Nephron (organoid): ENCODE data around the gene KRTAP10-8.
"Not testable (repeated sequence)": the region's sequence is repeated elsewhere in the genome, so short reads cannot be mapped to it uniquely, and the experiment has no call there.

Experiments used
- H3K27ac Mint-ChIP-seq, 3 experiments: 2 replicates each; pipeline ENCODE4 v1.8.0; 2020; ENCODE audit warnings: mixed read lengths in 3 of 3, mild to moderate bottlenecking in 2 of 3, moderate library complexity in 1 of 3
- H3K27me3 Mint-ChIP-seq: 2 replicates; pipeline ENCODE4 v1.8.0; 2021; ENCODE audit warnings: low read depth, mild to moderate bottlenecking, moderate library complexity, mixed read lengths
- H3K36me3 Mint-ChIP-seq: 2 replicates; pipeline ENCODE4 v1.8.0; 2020; ENCODE audit warnings: low read depth, mixed read lengths
- H3K4me1 Mint-ChIP-seq: 2 replicates; pipeline ENCODE4 v1.8.0; 2020; ENCODE audit warnings: mixed read lengths
- H3K4me3 Mint-ChIP-seq, 3 experiments: 2 replicates each; pipeline ENCODE4 v1.8.0; 2020; ENCODE audit warnings: mild to moderate bottlenecking in 3 of 3, mixed read lengths in 3 of 3, moderate library complexity in 2 of 3
- H3K9me3 Mint-ChIP-seq: 2 replicates; pipeline ENCODE4 v1.8.0; 2020; ENCODE audit warnings: mixed read lengths
- CTCF ChIP-seq, 3 experiments: fragments of 200-600 bp; sonication (generic); IDR thresholded peaks; one replicate each; pipeline ENCODE4 v1.5.0; 2021; ENCODE audit warnings: antibody characterized with exemption in 3 of 3; ENCODE audit not compliant: unreplicated experiment in 3 of 3

The KRTAP10-8 gene

GRCh38 chr21:44623575-44623974, 11.7 kb downstream of the KRTAP10-8 start:
- H3K9me3 Mint-ChIP-seq, result peaks cover 55% of the 10 kb centered on the region
- no peak overlapping the region for H3K4me3 Mint-ChIP-seq
- no peak for TF ChIP-seq CTCF (IDR thresholded peaks at IDR 0.05; ENCODE audit: unreplicated experiment in 3 of 3)
- peaks cover 18% of the 10 kb centered on the region for H3K36me3 Mint-ChIP-seq
- H3K4me1 Mint-ChIP-seq, result no peaks in the 10 kb centered on the region
- H3K27me3 Mint-ChIP-seq, result peaks cover 12% of the 10 kb centered on the region
- no peak overlapping the region for H3K27ac Mint-ChIP-seq

- no peak for TF ChIP-seq CTCF (IDR thresholded peaks at IDR 0.05; ENCODE audit: unreplicated experiment in 3 of 3)
- Mint-ChIP-seq H3K4me3 (no peak overlapping the region), H3K4me1 (no peaks in the 10 kb centered on the region), H3K27me3 (peaks cover 18% of the 10 kb centered on the region), H3K9me3 (peaks cover 44% of the 10 kb centered on the region), H3K36me3 (peaks cover 23% of the 10 kb centered on the region), H3K27ac (no peak overlapping the region)
Observed at GRCh38 chr21:44625756-44626155, 13.9 kb downstream of the KRTAP10-8 start.

- no peak overlapping the region for H3K4me3 Mint-ChIP-seq
- H3K27ac Mint-ChIP-seq, result no peak overlapping the region
- H3K27me3 Mint-ChIP-seq, result peaks cover 21% of the 10 kb centered on the region
- H3K4me1 Mint-ChIP-seq, result no peaks in the 10 kb centered on the region
- no peak for TF ChIP-seq CTCF (IDR thresholded peaks at IDR 0.05; ENCODE audit: unreplicated experiment in 3 of 3)
- peaks cover 47% of the 10 kb centered on the region for H3K9me3 Mint-ChIP-seq
- H3K36me3 Mint-ChIP-seq, result peaks cover 26% of the 10 kb centered on the region
Observed at GRCh38 chr21:44626262-44626661, 14.4 kb downstream of the KRTAP10-8 start.

DNA sequence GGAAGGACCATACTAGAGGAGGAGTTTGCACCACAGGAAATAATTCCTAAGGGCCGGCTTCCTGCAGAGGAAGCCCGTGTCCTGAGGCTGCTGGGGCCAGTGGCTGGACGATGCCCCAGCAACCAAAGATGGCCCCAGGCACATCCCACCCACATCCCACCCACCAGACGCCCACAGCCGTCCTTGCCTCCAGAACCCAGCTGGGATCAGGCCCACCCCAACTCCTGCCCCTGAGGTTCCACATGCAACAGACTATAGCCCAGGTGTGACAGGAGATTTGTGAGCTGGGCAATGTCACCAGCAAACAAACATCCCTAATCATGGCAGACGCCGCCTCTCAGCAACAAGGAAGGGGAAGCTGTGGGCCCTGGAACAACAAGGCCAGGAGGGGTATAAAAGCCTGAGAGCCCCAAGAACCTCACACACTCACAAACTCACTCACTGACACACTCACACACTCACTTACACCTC, 14.8 kb downstream of the KRTAP10-8 start, which contains the start of gene KRTAP10-9:
Gene KRTAP10-9, plus strand, starts transcription at position 421 of the 471 bp plus-strand sequence. CDS start 79 bp downstream, outside the sequence.
- no peak within 1 kb of the TSS for H3K27ac Mint-ChIP-seq
- H3K9me3 Mint-ChIP-seq, result peaks cover 49% of the 10 kb centered on the region
- no peak for TF ChIP-seq CTCF (IDR thresholded peaks at IDR 0.05; ENCODE audit: unreplicated experiment in 3 of 3)
- H3K4me3 Mint-ChIP-seq, result no peak within 1 kb of the TSS
- H3K36me3 Mint-ChIP-seq, result peaks cover 26% of the 10 kb centered on the region
- H3K4me1 Mint-ChIP-seq, result no peaks in the 10 kb centered on the region
- H3K27me3 Mint-ChIP-seq, result peaks cover 21% of the 10 kb centered on the region

GRCh38 chr21:44627181-44627822, 15.4 kb downstream of the KRTAP10-8 start:
- H3K9me3 Mint-ChIP-seq, result peaks cover 51% of the 10 kb centered on the region
- not testable (repeated sequence) for H3K27ac Mint-ChIP-seq, H3K4me3 Mint-ChIP-seq, H3K4me1 Mint-ChIP-seq
- peaks cover 21% of the 10 kb centered on the region for H3K27me3 Mint-ChIP-seq
- peaks cover 26% of the 10 kb centered on the region for H3K36me3 Mint-ChIP-seq

DNA sequence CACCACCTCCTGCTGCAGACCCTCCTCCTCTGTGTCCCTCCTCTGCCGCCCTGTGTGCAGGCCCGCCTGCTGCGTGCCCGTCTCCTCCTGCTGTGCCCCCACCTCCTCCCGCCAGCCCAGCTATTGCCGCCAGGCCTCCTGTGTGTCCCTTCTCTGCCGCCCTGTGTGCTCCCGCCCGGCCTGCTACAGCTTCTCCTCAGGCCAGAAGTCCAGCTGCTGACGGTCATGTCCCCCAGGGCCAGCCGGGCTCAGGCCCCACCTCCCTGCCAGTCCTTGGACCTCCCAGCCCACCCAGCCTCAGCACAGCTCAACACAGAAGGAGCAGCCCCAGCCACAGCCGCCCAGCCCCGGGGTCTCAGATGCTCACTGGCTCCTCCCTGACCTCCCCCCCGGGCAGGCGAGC, 16.0 kb downstream of the KRTAP10-8 start:
- H3K4me1 Mint-ChIP-seq, H3K4me3 Mint-ChIP-seq, H3K27ac Mint-ChIP-seq: not testable (repeated sequence)
- Mint-ChIP-seq H3K36me3 (peaks cover 26% of the 10 kb centered on the region), H3K27me3 (peaks cover 21% of the 10 kb centered on the region), H3K9me3 (peaks cover 49% of the 10 kb centered on the region)
